ENCODE results near the gene METTL8.

GRCh38 chr2:171470129-171470528, 36.3 kb upstream of the METTL8 start:
- TF ChIP-seq, protein P1, sequence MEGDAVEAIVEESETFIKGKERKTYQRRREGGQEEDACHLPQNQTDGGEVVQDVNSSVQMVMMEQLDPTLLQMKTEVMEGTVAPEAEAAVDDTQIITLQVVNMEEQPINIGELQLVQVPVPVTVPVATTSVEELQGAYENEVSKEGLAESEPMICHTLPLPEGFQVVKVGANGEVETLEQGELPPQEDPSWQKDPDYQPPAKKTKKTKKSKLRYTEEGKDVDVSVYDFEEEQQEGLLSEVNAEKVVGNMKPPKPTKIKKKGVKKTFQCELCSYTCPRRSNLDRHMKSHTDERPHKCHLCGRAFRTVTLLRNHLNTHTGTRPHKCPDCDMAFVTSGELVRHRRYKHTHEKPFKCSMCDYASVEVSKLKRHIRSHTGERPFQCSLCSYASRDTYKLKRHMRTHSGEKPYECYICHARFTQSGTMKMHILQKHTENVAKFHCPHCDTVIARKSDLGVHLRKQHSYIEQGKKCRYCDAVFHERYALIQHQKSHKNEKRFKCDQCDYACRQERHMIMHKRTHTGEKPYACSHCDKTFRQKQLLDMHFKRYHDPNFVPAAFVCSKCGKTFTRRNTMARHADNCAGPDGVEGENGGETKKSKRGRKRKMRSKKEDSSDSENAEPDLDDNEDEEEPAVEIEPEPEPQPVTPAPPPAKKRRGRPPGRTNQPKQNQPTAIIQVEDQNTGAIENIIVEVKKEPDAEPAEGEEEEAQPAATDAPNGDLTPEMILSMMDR (IDR thresholded peaks at IDR 0.05) = no peak
- no peak for TF ChIP-seq EP300 (IDR thresholded peaks at IDR 0.05)
- TF ChIP-seq POLR2A (IDR thresholded peaks at IDR 0.05) = no peak
